Measurements from ENCODE around the gene SPOCD1.

The SPOCD1 gene

DNA sequence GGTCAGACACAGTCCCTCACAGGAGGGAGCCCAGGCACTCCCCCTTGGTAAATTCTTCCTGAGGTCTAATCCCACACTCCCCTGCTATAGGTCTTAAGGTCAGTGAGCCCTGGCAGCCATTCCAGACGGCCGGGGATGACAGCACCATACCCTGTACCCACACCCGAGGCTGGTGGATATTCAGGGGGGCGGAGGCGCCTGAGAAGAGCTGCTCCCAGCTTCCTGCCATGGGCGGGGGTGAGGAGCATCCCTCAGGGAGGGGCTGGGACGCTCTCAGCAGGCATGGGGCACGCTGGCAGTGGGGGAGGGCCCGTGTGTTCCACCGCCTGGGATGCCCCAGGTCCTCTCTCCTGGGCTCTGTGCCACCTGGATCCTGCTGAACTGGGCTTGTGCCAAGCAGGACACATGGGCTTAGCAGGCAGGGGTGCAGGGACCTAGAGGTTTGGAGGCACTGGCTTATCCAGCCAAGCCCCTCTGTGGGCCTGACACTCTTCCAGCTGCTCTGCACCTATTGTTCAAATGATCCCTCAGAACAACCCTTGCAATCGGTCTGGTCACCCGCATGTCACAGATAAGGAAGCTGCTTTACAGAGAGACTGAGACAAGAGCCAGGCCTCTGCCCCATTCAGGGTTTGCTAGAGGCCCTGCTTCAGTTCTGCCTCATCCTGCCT lies 46.0 kb downstream of the SPOCD1 start:
- DNase-seq: no peak

DNA sequence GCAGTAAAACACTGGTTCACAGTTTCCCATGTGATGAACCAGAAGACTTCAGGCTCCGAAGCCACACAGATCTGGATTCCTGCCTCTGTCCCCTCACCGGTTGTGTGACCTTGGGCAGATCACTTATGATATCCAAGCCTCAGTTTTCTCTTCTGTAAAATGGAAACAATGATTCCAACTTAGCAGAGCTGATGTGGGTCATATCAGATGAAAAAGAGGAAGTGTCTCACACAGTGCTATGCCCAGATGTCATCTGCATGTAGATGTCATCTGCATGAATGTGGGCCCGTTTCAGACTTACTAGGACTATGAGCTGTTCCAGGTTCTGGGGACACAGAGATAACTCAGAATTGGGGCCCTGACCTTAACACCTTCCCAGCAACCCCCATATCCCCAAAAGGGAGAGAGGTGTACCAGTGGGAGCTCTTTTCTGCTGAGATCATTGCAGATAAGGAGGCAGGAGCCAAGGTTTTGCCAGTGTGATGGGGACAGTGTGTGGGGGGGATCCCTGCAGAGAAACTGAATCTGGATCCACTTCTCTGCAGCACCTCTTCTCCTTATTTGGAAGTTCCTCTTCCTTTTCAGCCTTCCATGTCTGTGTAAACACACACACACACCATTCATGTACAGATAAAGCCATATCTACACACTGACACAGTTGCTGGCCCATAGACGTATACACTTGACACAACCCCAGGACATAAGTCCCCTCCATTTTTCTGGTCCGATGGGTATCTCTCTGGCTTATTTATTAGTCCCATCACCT lies 46.7 kb downstream of the SPOCD1 start:
- DNase-seq: no peak

DNA sequence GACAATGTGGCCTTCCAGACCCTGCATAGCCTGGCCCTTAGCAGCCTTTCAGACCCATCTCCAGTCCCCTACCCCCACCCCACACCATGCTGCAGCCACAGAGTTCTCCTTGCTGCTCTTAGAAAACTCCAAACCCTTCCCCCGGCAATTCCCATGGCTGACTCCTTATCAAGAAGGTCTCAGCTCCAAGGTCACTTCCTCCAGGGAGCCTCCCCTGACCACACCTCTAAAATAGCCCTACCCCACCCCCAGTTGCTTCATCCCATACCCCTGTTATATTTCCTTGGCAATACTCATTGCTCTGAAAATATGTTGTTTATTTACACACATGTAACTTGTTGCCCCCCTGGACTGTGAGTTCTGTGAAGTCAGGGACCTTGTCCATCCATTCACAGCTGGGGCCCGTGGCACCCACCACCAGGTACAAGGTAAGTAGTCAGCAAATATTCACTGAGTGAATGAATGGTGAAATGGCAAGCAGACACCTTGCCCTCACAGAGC lies 47.4 kb downstream of the SPOCD1 start:
- DNase-seq: no peak

DNA sequence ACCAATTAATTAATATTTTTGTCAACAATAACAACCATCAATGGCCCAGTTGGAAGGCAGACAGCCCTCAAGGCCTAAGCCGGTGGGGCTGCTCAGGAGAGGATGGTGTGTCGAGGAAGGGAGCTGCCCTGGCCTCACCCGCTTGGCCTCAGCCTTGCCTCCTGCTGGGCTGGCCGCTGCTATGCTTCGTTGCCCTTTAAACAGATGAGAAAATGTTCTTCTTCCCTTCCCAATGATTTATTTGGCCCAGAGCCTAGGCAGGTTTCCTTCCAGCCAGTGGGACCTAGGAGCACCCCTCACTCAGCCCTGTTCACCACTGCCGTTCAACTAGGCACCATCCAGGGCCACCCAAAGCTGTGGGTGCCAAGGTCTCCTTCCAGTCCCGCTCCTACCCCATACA lies 48.6 kb downstream of the SPOCD1 start:
- no peak for DNase-seq

GRCh38 chr1:31765516-31765915 lies 50.3 kb downstream of the SPOCD1 start:
- DNase-seq: no peak

GRCh38 chr1:31765041-31765467 lies 50.8 kb downstream of the SPOCD1 start:
- DNase-seq: no peak

DNA sequence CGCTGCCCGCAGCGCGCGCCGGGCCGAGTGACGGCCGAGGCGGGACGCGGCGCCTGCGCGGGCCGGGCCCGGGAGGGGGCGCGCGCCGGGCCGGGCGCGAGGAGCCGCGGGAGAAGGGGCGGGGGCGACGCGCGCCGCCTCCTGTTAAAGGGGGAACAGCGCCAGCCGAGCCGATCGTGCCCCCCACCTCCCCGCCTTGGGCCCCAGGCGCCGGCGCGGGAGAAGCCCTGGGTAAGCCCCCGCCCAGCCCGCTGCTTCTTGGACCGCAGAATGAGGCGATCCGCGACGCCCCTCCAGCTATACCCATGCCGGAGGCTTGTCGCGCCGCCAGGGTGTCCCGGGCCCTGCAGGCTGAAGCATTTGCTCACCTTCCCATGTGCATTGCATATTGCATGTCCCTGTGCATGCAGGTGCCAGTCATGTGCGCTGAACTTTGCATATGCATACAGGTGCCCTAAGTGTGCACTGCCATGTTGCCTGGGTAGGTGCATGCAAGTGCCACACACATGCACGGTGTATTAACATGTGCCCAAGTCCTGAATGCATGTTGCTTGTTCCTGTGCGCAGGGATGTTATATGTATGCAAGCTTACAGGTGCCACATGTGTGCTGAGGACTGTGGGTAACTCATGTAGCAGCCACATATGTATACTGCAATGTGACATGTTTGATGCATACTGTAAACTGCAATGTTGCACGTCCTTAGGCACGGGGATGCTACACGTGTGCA lies 51.3 kb downstream of the SPOCD1 start, which contains the start of gene ADGRB2:
ADGRB2 (minus strand) TSS at position 29 of the 729 bp plus-strand sequence. CDS start 7,119 bp downstream, outside the sequence.
- DNase-seq: no peak

GRCh38 chr1:31763671-31764311 lies 52.0 kb downstream of the SPOCD1 start:
- DNase-seq: no peak

GRCh38 chr1:31762726-31763670 lies 52.8 kb downstream of the SPOCD1 start:
- DNase-seq: no peak

DNA sequence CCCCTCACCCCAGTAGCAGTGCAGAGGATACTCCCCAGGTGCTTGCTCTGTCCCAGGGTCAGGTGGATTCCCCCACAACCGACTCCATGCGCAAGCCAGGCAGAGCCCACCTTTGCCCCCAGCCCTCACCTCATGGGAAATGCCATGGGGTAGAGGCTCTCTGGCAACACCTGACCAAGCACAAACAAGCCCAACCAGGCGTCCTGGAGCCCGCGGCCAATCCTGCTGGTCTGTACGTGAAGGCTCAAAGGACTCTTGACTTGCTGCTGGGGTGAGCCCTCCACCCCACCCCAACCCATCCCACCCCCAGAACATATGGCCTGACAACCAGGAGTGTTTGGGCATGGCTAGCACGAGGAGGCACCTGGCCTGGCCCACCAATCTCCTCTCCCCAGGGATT lies 53.5 kb downstream of the SPOCD1 start:
- DNase-seq: no peak

DNA sequence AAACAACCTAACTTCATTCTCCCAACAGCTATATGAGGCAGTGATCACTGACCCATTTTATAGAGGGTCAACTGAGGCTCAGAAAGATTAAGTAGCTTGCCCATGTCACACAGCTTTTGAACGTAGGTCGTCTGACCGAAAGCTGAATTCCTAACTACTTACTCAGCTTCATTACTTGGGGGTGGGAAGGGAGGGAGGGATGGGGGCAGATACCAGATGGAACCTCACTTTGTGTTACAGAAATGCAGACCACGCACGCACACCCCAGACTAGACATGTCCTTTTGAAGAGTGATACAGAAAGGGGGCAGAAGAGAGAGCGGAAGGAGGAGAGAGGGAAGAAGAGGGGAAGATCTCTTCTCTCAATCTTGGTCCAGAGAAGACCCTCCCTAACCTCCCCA lies 53.9 kb downstream of the SPOCD1 start:
- DNase-seq: no peak

GRCh38 chr1:31760471-31761470 lies 55.1 kb downstream of the SPOCD1 start:
- DNase-seq: no peak

GRCh38 chr1:31759298-31760023 lies 56.4 kb downstream of the SPOCD1 start:
- DNase-seq: no peak

- DNase-seq: no peak
Observed at GRCh38 chr1:31758823-31759222, 57.0 kb downstream of the SPOCD1 start.

DNA sequence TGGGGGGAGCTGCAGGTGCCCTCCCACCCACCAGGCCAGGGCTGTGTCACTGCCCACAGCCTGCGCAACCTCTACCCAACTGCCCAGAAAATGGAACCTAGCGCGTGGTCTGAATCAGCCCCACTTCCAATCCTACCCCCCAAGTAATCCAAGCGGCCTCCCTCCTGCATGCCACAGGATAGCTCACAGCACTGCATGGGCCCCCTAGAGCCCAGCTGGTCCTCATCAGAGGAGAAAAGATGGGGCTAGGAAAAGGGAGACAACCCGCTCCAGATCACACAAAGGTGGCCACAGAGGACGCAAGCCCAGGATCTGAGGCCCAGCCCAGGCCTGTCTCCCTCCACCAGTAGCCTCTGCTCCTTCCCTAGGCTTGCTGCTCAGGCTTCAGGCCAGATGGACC lies 57.8 kb downstream of the SPOCD1 start:
- no peak for DNase-seq

GRCh38 chr1:31757204-31757679 lies 58.6 kb downstream of the SPOCD1 start:
- no peak for DNase-seq

DNA sequence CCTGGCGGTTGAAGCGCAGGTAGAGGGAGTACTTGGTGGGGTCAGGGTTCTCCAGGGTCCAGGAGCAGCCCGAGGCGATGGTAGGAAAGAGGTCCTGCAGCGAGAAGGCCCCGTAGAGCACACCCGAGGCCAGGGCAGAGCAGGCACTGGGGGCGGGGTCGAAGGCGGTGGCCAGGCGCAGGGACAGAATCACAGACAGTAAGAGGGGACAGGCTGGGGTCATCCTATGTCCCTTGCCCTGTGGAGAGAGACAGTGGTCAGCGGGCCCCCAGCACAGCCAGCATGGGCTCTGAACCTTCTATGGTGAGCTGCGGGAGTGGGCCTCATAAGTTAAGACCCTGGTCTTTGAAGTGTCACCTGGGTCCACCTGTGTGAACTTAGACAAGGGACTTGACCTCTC lies 59.2 kb downstream of the SPOCD1 start:
- no peak for DNase-seq

DNA sequence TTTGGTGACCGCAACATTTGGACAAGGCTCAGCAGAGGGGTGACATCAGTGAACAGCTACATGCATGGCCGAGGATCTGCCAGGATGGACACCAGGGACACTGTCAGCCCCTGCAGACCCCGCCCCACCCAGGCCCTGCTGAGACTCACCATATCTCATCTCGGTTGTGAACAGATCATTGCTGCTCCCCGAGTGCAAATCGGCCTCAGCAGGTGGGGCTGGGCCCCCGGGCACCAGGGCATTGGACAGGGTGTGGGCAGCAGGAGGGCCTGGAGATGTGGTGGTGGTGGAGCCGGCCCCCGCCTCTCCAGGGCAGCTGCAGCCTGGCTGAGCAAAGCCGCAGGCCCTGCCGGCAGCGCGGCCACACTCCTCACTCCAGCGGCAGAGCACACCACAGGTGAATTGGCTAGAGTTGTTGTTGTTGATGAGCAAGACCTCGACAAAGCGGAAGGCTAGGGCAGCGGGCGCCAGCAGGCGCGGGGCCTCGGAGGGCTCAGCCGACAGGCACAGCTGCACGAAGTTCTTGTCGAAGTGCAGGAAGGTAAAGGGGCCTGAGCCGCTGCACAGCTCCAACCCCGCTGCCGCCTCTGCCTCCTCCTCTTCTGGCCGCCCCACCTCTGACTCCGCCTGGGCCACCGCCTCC lies 59.9 kb downstream of the SPOCD1 start:
- DNase-seq: no peak

- no peak for DNase-seq
Observed at GRCh38 chr1:31755197-31755611, 60.6 kb downstream of the SPOCD1 start.

Data from NCI-H1417 treated with DMSO at 0.1 percent for 48 hours (cell line).